HG03196 (cell line): ENCODE measurements around the gene ZMAT1.
"Not testable (repeated sequence)": the region's sequence is repeated elsewhere in the genome, so short reads cannot be mapped to it uniquely, and the experiment has no call there.

ENCODE experiments used
- ATAC-seq: cut with Tn5 transposase; IDR thresholded peaks from one replicate; pipeline ENCODE4 v1.9.1; 2021; ENCODE audit not compliant: unreplicated experiment

The ZMAT1 gene

GRCh38 chrX:101931488-101932248 is at the start of gene ZMAT1:
Gene ZMAT1, minus strand, starts transcription at chrX:101932027. Its CDS starts 19 bp downstream, at chrX:101932008.
- ATAC-seq, result peak; percentile 91

GRCh38 chrX:101977106-101977505 is 45.3 kb upstream of the ZMAT1 start:
- no peak for ATAC-seq

GRCh38 chrX:101973066-101973465 is 41.2 kb upstream of the ZMAT1 start:
- no peak for ATAC-seq

GRCh38 chrX:101964923-101965539 is 33.2 kb upstream of the ZMAT1 start:
- not testable (repeated sequence) for ATAC-seq

- ATAC-seq, result no peak
These were observed 26.3 kb upstream of the ZMAT1 start for GRCh38 chrX:101958139-101958538.

GRCh38 chrX:101957174-101957573 is 25.3 kb upstream of the ZMAT1 start:
- ATAC-seq, result no peak

GRCh38 chrX:101956556-101956955 is 24.7 kb upstream of the ZMAT1 start:
- no peak for ATAC-seq

- no peak for ATAC-seq
These were observed 18.8 kb upstream of the ZMAT1 start for GRCh38 chrX:101950581-101950980.

- ATAC-seq, result no peak
These were observed 383 bp upstream of the ZMAT1 start for GRCh38 chrX:101932249-101932570.

GRCh38 chrX:101931136-101931487 is 715 bp downstream of the ZMAT1 start:
- ATAC-seq, result no peak

- ATAC-seq, result no peak
These were observed 6.1 kb downstream of the ZMAT1 start for GRCh38 chrX:101925733-101926132.

GRCh38 chrX:101918751-101919150 is 13.1 kb downstream of the ZMAT1 start:
- no peak for ATAC-seq

- no peak for ATAC-seq
These were observed 25.6 kb downstream of the ZMAT1 start for GRCh38 chrX:101906136-101906796.

- no peak for ATAC-seq
These were observed 26.8 kb downstream of the ZMAT1 start for GRCh38 chrX:101904996-101905395.
